IMR-90 (cell line): ENCODE data around the gene TRPV4. TPM values are rescaled to one million over a fixed set of nuclear protein-coding genes. Genes with fewer than 3 reads are reported as not detected.
A peak's percentile ranks its signal among the peaks of the same experiment; 100 is the strongest.

Source experiments
- ATAC-seq: fragments of 200-7000 bp; cut with Tn5 transposase; 2 replicates; pipeline ENCODE4 v1.9.1; 2020; ENCODE audit warnings: low read depth, mild to moderate bottlenecking, moderate library complexity
- BruUV-seq: library from RNA; stranded (reverse); fragments of 400-500 nt; replicated peaks from 2 replicates; lab custom pipeline; 2021; lab: Mats Ljungman, UMichigan
- CTCF ChIA-PET: fragments of 300-600 bp; formaldehyde crosslinking; extraction: SDS; loops from one replicate; lab custom pipeline; 2021; ENCODE audit warnings: antibody characterized with exemption; lab: Yijun Ruan, JAX
- POLR2A ChIA-PET: fragments of 300-600 bp; sonication (Branson Sonifier 250); formaldehyde crosslinking; loops from one replicate; lab custom pipeline; 2022; ENCODE audit warnings: antibody characterized with exemption; ENCODE audit not compliant: unreplicated experiment; lab: Charles Lee
- DNase-seq: peaks from one replicate; pipeline ENCODE4 v3.0.0; 2013
- H2AFZ ChIP-seq: replicated peaks from 2 replicates; pipeline ENCODE3; 2013; ENCODE audit warnings: low read length, mild to moderate bottlenecking; ENCODE audit not compliant: poor library complexity
- H2AK5ac ChIP-seq: 2 replicates; pipeline ENCODE4 v1.6.1; 2013; ENCODE audit warnings: low read depth, low read length, inconsistent platforms
- H2AK9ac ChIP-seq: replicated peaks from 2 replicates; pipeline ENCODE3; 2013; ENCODE audit warnings: mild to moderate bottlenecking, low read depth, low read length, moderate library complexity; ENCODE audit not compliant: poor library complexity
- H2BK120ac ChIP-seq: 2 replicates; pipeline ENCODE4 v1.6.1; 2013; ENCODE audit warnings: low read depth, low read length, inconsistent platforms
- H2BK15ac ChIP-seq: 3 replicates; pipeline ENCODE4 v1.6.1; 2013; ENCODE audit warnings: low read depth, low read length, inconsistent platforms
- H2BK20ac ChIP-seq: 2 replicates; pipeline ENCODE4 v1.6.1; 2013; ENCODE audit warnings: low read depth, mild to moderate bottlenecking, inconsistent platforms, low read length, moderate library complexity
- H2BK5ac ChIP-seq: 2 replicates; pipeline ENCODE4 v1.6.1; 2013; ENCODE audit warnings: mild to moderate bottlenecking, low read depth, low read length, inconsistent platforms; ENCODE audit not compliant: poor library complexity, severe bottlenecking
- H3K14ac ChIP-seq: replicated peaks from 2 replicates; pipeline ENCODE4 v1.6.1; 2013; ENCODE audit warnings: low read depth, low read length, inconsistent platforms
- H3K18ac ChIP-seq: 2 replicates; pipeline ENCODE4 v1.6.1; 2013; ENCODE audit warnings: low read depth, low read length, control low read depth
- H3K23ac ChIP-seq: 2 replicates; pipeline ENCODE4 v1.6.1; 2013; ENCODE audit warnings: low read depth, low read length, inconsistent platforms
- H3K27ac ChIP-seq: 2 replicates; pipeline ENCODE4 v1.5.1; 2013; ENCODE audit warnings: mild to moderate bottlenecking, control low read depth, low read length; ENCODE audit not compliant: insufficient read depth
- H3K27me3 ChIP-seq: 2 replicates; pipeline ENCODE4 v1.6.1; 2013; ENCODE audit warnings: low read length; ENCODE audit not compliant: control insufficient read depth, insufficient read depth
- H3K36me3 ChIP-seq: 2 replicates; pipeline ENCODE4 v1.6.1; 2013; ENCODE audit warnings: low read length, mixed read lengths; ENCODE audit not compliant: control insufficient read depth, insufficient read depth
- H3K4ac ChIP-seq: 2 replicates; pipeline ENCODE4 v1.6.1; 2013; ENCODE audit warnings: low read depth, low read length, inconsistent platforms
- H3K4me1 ChIP-seq: 2 replicates; pipeline ENCODE4 v1.6.1; 2013; ENCODE audit warnings: low read length, mixed read lengths; ENCODE audit not compliant: control insufficient read depth, insufficient read depth
- H3K4me2 ChIP-seq: 2 replicates; pipeline ENCODE4 v1.6.1; 2013; ENCODE audit warnings: low read depth, mild to moderate bottlenecking, control low read depth, low read length, moderate library complexity
- H3K4me3 ChIP-seq: 2 replicates; pipeline ENCODE4 v1.5.1; 2013; ENCODE audit warnings: low read depth, mild to moderate bottlenecking, control low read depth, low read length, moderate library complexity; ENCODE audit not compliant: insufficient read depth
- H3K56ac ChIP-seq: 2 replicates; pipeline ENCODE4 v1.6.1; 2013; ENCODE audit warnings: low read length, inconsistent platforms; ENCODE audit not compliant: insufficient read depth; ENCODE audit errors: extremely low read depth
- H3K79me1 ChIP-seq, 2 experiments: 2 replicates each; pipeline ENCODE4 v1.6.1; 2013; ENCODE audit warnings: low read length in 2 of 2, inconsistent platforms in 1 of 2, low read depth in 1 of 2
- H3K9ac ChIP-seq: 2 replicates; pipeline ENCODE4 v1.6.1; 2013; ENCODE audit warnings: low read depth, low read length, control low read depth
- H3K9me1 ChIP-seq: 2 replicates; pipeline ENCODE4 v1.6.1; 2013; ENCODE audit warnings: low read length, inconsistent platforms; ENCODE audit not compliant: insufficient read depth
- H3K9me3 ChIP-seq: 2 replicates; pipeline ENCODE4 v1.6.1; 2013; ENCODE audit warnings: low read length; ENCODE audit not compliant: control insufficient read depth, insufficient read depth
- H4K20me1 ChIP-seq: 2 replicates; pipeline ENCODE4 v1.6.1; 2013; ENCODE audit warnings: low read length, inconsistent platforms; ENCODE audit not compliant: insufficient read depth
- H4K5ac ChIP-seq: 2 replicates; pipeline ENCODE4 v1.6.1; 2013; ENCODE audit warnings: mild to moderate bottlenecking, low read depth, low read length, control low read depth
- H4K8ac ChIP-seq, 2 experiments: 2 replicates each; pipeline ENCODE4 v1.6.1; 2013; ENCODE audit warnings: low read depth in 2 of 2, low read length in 2 of 2, control low read depth in 1 of 2, inconsistent platforms in 1 of 2
- H4K91ac ChIP-seq: 2 replicates; pipeline ENCODE4 v1.6.1; 2013; ENCODE audit warnings: low read depth, low read length, inconsistent platforms; ENCODE audit not compliant: insufficient read depth
- RCOR1 ChIP-seq: IDR thresholded peaks from 2 replicates; pipeline ENCODE4 v1.6.1; 2012; ENCODE audit warnings: mild to moderate bottlenecking, low read length, improper control_type of control experiment; ENCODE audit not compliant: insufficient replicate concordance
- WGBS, 2 experiments: methylation state at CpG; one replicate each; pipeline versions ENCODE4 v1.1.5 to v1.1.7; 2013; ENCODE audit warnings: missing lambda C conversion rate in 2 of 2; ENCODE audit not compliant: insufficient read length in 1 of 2; ENCODE audit errors: extremely low coverage in 2 of 2; 5-methylcytosine and 5-hydroxymethylcytosine counted together
- dilution Hi-C: fragments of 300-500 bp; cut with HindIII; formaldehyde crosslinking; loops from one replicate; pipeline ENCODE4 v1.14.3; 2018; ENCODE audit warnings: low sequenced_read_pairs; ENCODE audit not compliant: unreplicated experiment
- in situ Hi-C: fragments of 300-500 bp; cut with MboI; formaldehyde crosslinking; loops from 3 replicates; pipeline ENCODE4 v1.14.3; 2019; ENCODE audit warnings: low sequenced_read_pairs, inconsistent platforms, mixed read lengths
- intact Hi-C: fragments of 100-400 bp; cut with micrococcal nuclease; formaldehyde crosslinking; loops from 2 replicates; pipeline ENCODE4 v1.10.0; 2022
- polyA plus RNA-seq, 3 experiments: library from polyadenylated mRNA; depleted of rRNA; stranded (reverse); fragments of >200 nt; gene quantifications; 2 replicates each; pipeline ENCODE4 v1.2.3, GENCODE V29; 2012; ENCODE audit warnings: low replicate concordance in 1 of 3
- total RNA-seq: library from RNA; depleted of rRNA; stranded (reverse); fragments of >200 nt; gene quantifications from 2 replicates; pipeline ENCODE4 v1.2.3, GENCODE V29; 2012
- TF ChIP-seq, protein P1 (sequence below): fragments of 150-350 bp; IDR thresholded peaks from 2 replicates; pipeline ENCODE4 v1.6.1; 2017; ENCODE audit warnings: mild to moderate bottlenecking, antibody characterized with exemption, low read length, low read depth

The TRPV4 gene
- total and polyA plus RNA-seq, 2 of the 4 experiments (the other 2 are of a cell fraction) = 1.1 to 6.1 TPM

DNA sequence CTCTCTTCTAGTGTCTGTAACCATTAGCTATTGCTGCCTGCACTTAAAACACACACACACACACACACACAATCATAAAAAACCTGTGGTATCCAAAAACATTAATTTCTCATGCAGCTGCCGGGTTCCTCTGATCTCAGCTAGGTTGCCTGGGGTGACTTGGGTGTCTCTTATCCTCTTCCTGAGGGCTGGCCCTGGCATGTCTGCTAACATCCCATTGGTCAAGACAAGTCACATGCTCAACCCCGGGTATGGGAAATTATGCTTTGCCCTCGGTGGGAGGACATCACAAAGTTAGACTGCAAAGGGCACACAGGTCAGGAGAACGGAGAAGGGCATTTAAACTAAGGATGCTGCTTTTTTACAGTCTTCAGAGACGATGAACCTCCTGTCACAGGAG lies 55.7 kb downstream of the TRPV4 start:
- Histone ChIP-seq H3K4me3 (no peak overlapping the region), H3K79me1 (no peaks in the 10 kb centered on the region), H2BK120ac (no peak overlapping the region), H3K4me2 (no peak overlapping the region), H4K20me1 (no peaks in the 10 kb centered on the region), H3K14ac (no peak overlapping the region), H2AFZ (peak overlapping the region; percentile 40), H3K4ac (no peak overlapping the region), H2AK9ac (no peak overlapping the region), H3K36me3 (no peaks in the 10 kb centered on the region), H3K9ac (no peak overlapping the region), H2BK5ac (no peak overlapping the region), H3K18ac (no peak overlapping the region), H3K56ac (no peak overlapping the region), H2AK5ac (no peak overlapping the region), H4K5ac (no peak overlapping the region), H4K91ac (no peak overlapping the region), H3K4me1 (no peaks in the 10 kb centered on the region), H2BK15ac (no peak overlapping the region), H3K23ac (no peak overlapping the region), H2BK20ac (no peak overlapping the region), H3K27me3 (peaks cover 1% of the 10 kb centered on the region; the same call in 1 of the 2 replicates), H4K8ac (peak overlapping the region in 1 of 2 experiments; percentile 2; a peak in 1 of 4 replicates), H3K27ac (no peak overlapping the region), H3K9me1 (no peaks in the 10 kb centered on the region), H3K9me3 (peaks cover 6% of the 10 kb centered on the region)
- in situ Hi-C loops = loop anchor here (10.0 kb wide), 1 partner anchor 353 kb away; no protein-coding TSS in a partner anchor
- ChIA-PET POLR2A (no interaction called here), CTCF (interaction anchor here (1.4 to 4.1 kb wide), 2 partner anchors 59 to 180 kb away, joined by 3 to 36 read pairs; no protein-coding TSS in a partner anchor)
- no CpG with 5 or more reads among the region's 5 CpGs for WGBS, 2 experiments
- ATAC-seq = peak; percentile 50
- intact Hi-C loops = no loop called here
- dilution Hi-C loops = no loop called here
- no TSS peak for BruUV-seq
- no peak for TF ChIP-seq RCOR1
- TF ChIP-seq, protein P1, sequence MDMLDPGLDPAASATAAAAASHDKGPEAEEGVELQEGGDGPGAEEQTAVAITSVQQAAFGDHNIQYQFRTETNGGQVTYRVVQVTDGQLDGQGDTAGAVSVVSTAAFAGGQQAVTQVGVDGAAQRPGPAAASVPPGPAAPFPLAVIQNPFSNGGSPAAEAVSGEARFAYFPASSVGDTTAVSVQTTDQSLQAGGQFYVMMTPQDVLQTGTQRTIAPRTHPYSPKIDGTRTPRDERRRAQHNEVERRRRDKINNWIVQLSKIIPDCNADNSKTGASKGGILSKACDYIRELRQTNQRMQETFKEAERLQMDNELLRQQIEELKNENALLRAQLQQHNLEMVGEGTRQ = peak; percentile 63
- peak; percentile 10 for DNase-seq
